GM19043 (cell line): ENCODE data around the gene PPIP5K2.
"Not testable (repeated sequence)": the region's sequence is repeated elsewhere in the genome, so short reads cannot be mapped to it uniquely, and the experiment has no call there.

ENCODE experiments used
- ATAC-seq: cut with Tn5 transposase; IDR thresholded peaks from one replicate; pipeline ENCODE4 v1.9.1; 2021; ENCODE audit warnings: low read depth; ENCODE audit not compliant: unreplicated experiment

PPIP5K2 gene

GRCh38 chr5:103120607-103121200 lies 603 bp downstream of the PPIP5K2 start:
- ATAC-seq = peak; percentile 1

GRCh38 chr5:103122242-103122641 lies 2.1 kb downstream of the PPIP5K2 start:
- no peak for ATAC-seq

GRCh38 chr5:103126557-103126956 lies 6.5 kb downstream of the PPIP5K2 start:
- ATAC-seq = no peak

GRCh38 chr5:103127292-103127817 lies 7.3 kb downstream of the PPIP5K2 start:
- no peak for ATAC-seq

DNA sequence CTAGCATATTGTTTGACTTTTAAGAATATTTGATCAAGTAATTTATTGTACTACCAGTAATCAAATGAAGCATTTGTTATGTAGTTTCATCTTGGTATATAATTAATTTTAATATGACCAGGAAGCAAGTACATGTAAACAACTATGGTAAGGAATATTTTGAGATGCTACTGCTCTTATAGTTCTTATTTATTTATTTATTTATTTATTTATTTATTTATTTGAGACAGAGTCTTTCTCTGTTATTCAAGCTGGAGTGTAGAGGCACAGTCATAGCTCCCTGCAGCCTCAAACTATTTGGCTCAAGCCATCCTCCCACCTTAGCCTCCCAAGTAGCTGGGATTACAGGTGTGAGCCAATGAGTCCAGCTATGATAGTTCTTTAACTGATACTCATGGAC lies 8.1 kb downstream of the PPIP5K2 start:
- no peak for ATAC-seq

DNA sequence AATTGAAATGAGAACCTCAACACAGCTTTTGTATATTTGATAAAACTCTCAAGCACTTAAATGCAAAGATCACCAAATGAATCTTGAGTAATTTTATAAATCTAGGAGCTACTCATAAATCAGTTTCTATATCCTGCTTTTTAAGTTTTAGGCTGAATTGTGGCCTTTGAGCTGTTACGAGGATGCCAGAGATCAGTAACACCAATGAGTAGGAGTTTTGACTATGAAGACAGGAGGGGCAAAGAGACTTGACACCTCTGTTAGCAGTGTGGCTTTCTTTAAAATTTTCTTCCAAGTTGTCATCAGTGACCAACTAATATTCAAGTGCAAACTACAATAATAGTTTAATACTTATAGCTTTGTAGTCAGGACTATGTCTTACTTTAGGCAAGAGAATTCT lies 12.6 kb downstream of the PPIP5K2 start:
- no peak for ATAC-seq

DNA sequence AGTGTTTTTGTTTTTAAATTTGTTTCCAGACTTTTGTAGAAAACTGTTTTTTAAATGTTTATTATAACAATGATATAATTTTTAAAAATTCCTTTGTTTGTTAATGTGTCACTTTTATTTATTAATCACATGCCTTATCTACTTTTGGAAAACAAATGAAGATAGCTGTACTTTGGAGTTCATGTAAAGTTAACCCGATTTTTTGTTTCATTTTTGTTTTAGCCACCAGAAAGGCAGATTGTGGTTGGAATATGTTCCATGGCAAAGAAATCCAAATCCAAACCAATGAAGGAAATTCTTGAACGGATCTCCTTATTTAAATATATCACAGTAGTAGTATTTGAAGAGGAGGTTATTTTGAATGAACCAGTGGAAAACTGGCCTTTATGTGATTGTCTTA lies 13.1 kb downstream of the PPIP5K2 start:
- no peak for ATAC-seq

DNA sequence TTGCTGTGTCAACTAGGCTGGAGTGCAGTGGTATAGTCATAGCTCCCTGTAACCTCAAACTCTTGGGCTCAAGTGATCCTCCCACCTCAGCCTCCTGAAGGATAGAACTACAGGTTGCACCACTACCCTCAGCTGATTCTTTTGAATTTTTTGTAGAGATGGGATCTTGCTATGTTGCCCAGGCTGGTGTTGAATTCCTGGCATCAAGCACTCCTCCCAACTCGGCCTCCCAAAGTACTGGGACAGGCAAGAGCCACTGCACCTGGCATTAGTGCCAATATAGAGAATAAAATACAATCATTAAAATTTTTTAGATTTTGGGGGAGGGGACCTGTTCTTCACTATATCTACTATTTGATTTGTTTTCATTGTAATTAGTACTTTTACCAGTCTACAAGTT lies 15.4 kb downstream of the PPIP5K2 start:
- ATAC-seq = no peak

DNA sequence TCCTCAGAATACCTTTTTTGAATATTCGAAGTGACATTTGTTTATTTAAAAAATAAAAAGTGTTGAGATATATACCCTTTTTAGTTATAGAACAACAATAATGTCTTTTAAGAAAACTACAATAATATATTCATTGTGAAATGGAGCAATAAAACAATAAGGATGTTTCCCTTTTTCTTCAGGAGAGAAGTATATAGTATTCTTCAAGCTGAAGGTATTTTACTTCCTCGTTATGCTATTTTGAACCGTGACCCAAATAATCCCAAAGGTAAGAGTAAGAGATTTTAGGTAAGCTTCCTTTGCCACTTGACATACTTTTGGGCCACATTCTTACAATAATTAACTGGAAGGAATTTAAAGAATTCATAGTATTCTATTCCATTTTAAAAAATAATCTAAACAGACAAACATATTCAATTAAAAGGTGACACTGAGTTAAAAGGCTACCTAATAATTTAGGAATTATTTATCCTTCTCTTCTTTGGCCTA lies 18.1 kb downstream of the PPIP5K2 start:
- no peak for ATAC-seq

- ATAC-seq = peak; percentile 97
Measured at GRCh38 chr5:103139264-103139865, 19.3 kb downstream of the PPIP5K2 start.

GRCh38 chr5:103142132-103142531 lies 22.0 kb downstream of the PPIP5K2 start:
- not testable (repeated sequence) for ATAC-seq

DNA sequence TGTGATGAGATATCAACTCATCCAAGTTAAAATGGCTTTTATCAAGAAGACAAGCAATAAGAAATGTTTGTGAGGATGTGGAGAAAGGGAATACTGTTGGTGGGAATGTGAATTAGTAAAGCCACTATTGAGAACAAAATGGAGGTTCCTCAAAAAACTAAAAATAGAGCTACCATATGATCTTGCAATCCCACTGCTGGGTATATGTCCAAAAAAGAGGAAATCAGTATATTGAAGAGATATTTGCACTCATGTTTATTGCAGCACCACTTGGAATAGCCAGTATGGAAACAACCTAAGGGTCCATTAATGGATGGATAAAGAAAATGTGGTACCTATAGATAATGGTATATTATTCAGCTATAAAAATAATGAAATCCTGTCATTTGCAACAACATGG lies 25.1 kb downstream of the PPIP5K2 start:
- ATAC-seq = no peak

GRCh38 chr5:103148213-103148612 lies 28.1 kb downstream of the PPIP5K2 start:
- ATAC-seq = no peak

DNA sequence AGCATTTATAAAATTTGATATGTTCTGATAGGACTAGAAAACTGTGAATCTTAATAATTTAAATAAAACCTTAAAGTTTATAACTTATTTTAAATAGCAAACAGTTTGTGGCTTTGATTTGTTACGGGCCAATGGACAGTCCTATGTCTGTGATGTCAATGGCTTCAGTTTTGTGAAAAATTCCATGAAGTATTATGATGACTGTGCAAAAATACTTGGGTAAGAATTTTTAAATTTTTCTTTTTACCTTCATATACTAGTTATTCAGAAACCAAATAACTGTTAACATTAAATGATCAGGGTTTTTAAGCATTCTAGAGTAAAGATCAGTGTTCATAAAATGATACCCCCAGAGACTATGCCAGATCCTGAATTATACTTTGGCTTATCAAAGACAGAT lies 31.1 kb downstream of the PPIP5K2 start:
- no peak for ATAC-seq

DNA sequence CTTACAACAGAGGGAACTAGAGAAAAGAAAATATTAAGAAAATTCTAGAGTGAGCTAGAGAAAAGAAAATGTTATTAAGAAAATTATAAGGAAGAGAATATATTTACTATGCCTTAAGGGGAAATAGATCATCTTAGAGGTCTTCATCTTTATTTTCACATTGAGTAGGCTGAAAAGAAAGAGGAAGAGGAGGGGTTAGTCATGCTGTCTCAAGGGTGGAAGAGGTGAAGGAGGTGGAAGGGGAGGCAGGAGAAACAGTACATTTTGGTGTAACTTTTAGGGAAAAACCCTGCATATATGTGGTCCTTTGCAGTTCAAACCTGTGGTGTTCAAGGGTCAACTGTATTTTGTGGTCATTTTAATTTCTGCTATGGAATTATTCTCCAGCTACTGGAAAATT lies 46.6 kb downstream of the PPIP5K2 start:
- ATAC-seq = no peak

DNA sequence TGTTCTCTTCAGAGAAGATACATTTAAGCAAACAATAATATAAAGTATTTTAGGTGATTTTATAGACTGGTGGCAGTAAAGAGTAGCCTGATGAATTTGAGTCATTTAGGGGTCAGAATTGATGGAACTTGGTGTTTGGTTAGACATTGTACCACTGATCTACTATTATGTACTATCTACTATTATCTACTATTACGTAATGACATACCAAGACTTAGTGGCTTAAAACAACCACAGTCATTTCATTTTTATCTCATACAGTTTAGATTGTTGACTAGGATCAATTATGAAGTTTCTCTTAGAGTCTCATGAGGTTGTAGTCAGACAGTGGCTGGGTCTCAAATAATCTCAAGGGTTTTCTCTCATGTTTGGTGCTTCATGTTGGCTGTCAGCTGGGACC lies 54.0 kb downstream of the PPIP5K2 start:
- no peak for ATAC-seq

GRCh38 chr5:103177543-103177942 lies 57.4 kb downstream of the PPIP5K2 start:
- ATAC-seq = no peak

DNA sequence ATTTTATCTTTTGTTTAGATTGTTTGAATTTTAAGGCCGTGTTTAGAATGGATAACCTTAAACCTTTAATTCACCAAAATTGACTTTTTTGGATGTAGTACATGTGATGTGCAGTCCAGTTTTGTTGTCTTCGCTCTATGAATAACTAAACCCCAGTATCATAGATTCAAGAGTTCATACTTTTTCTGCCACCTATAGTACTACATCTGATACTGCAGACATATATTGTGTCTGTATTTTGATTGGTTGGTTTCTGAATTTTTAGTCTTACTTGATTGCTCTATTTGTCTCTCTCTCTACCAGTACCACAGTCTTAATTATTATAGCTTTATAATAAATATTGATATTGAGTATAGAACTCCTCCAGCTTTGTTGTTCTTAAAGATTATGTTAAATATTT lies 58.1 kb downstream of the PPIP5K2 start:
- no peak for ATAC-seq

GRCh38 chr5:103186152-103186551 lies 66.1 kb downstream of the PPIP5K2 start:
- no peak for ATAC-seq

GRCh38 chr5:103188436-103188835 lies 68.3 kb downstream of the PPIP5K2 start:
- ATAC-seq = no peak

DNA sequence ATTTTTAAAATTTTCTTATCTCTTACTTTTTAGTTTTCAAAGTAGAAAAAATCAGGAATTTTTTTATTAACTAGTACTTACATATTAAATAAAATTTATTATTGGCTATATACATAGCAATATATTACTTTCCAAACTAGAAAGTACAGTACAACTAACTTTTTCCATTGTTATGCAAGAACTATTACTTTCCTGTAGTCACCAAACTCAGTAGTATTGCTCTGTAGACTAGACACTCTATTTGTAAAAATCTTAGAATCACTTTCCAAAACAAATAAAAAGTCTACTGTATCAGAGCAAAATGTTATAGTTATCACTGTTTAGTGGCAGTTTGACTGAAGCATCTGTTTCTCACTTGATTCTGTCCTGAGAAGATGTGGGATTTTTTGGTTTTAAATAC lies 83.1 kb downstream of the PPIP5K2 start:
- ATAC-seq = no peak

DNA sequence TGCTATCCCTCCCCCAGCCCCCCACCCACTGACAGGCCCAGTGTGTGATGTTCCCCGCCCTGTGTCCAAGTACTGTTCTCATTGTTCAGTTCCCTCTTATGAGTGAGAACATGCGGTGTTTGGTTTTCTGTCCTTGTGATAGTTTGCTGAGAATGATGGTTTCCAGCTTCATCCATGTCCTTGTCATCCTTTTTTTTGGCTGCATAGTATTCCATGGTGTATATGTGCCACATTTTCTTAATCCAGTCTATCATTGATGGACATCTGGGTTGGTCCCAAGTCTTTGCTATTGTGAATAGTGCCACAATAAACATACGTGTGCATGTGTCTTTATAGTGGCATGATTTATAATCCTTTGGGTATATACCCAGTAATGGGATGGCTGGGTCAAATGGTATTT lies 84.9 kb downstream of the PPIP5K2 start:
- ATAC-seq = not testable (repeated sequence)
